Measurements from ENCODE around the gene SLC6A20. TPM values are rescaled to one million over a fixed set of nuclear protein-coding genes. Genes with fewer than 3 reads are reported as not detected.

Gene SLC6A20, protein sequence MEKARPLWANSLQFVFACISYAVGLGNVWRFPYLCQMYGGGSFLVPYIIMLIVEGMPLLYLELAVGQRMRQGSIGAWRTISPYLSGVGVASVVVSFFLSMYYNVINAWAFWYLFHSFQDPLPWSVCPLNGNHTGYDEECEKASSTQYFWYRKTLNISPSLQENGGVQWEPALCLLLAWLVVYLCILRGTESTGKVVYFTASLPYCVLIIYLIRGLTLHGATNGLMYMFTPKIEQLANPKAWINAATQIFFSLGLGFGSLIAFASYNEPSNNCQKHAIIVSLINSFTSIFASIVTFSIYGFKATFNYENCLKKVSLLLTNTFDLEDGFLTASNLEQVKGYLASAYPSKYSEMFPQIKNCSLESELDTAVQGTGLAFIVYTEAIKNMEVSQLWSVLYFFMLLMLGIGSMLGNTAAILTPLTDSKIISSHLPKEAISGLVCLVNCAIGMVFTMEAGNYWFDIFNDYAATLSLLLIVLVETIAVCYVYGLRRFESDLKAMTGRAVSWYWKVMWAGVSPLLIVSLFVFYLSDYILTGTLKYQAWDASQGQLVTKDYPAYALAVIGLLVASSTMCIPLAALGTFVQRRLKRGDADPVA
- total RNA-seq, result not detected

DNA sequence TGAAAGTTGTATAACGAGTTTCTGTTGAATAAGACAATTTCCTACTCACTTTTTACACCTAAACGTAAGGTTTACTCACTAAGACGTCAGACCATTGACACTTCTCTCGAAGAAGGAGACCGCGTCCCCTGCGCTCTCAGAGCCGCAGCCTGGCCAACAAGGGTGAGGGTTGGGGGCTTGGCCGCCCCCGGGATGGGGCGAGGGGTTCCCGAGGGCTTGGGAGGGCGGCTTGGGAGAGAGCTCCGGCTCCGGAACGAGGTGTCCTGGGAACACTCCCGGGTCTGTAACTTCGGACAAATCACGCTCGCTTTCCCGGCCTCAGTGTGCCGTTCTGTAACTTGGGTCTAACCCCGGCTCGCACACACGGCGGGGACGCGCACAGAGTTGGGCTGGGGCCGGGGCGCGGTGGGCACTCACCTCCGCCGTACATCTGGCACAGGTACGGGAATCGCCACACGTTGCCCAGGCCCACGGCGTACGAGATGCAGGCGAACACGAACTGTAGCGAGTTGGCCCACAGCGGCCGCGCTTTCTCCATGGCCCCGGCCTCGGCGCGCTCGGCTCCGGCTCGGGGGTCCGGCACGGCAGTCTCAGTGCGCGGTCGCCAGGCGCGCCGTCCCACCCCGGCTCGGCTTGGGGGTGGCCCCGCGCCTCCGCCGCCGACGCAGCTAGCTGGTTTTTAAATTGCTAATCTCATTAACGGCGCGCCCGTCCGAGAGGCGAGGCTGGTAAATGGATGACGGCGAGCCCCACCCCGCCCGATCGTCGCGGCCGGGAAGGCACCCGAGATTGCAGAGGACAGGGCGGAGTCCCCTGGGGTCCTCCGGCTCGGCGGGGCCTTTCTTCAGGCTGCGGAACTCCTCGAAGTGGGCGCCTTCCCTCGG lies at the start of gene SLC6A20:
Gene SLC6A20, minus strand, starts transcription at position 655 of the 884 bp plus-strand sequence. Its CDS starts 117 bp downstream, at position 538.
- ATAC-seq (ENCODE audit: low read depth) (peak; percentile 26), DNase-seq (peak; percentile 43)
- H3K27ac Mint-ChIP-seq, result no peak within 1 kb of the TSS
- peak within 1 kb of the TSS; percentile 69 for H3K4me3 Mint-ChIP-seq
- H3K9me3 Mint-ChIP-seq, result no peaks in the 10 kb centered on the region
- POLR2A ChIA-PET, result no interaction called here
- H3K36me3 Mint-ChIP-seq, result no peaks in the 10 kb centered on the region
- peaks cover 6% of the 10 kb centered on the region for H3K4me1 Mint-ChIP-seq
- peaks cover 73% of the 10 kb centered on the region for H3K27me3 Mint-ChIP-seq

DNA sequence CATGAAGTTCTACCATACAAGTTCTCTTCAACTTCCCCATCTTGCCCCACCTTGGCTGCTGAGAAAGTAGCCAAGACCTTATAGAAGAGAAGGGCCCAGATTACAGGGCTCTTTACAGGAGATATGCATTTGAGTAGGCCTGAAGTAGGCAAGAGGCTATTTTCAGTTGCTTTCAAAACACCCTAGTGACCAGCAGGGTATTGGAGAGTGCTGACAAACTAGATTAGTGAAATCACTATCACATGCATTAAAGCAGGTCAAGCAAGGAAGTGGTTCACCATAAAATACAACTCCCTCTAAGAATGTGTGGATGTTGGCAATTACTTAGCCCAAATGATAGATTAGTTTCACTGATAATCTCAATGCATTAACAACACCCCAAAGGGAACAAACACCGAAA lies 48.3 kb upstream of the SLC6A20 start:
- H3K9me3 Mint-ChIP-seq, result peaks cover 2% of the 10 kb centered on the region
- no peak overlapping the region for H3K4me3 Mint-ChIP-seq
- no peak overlapping the region for H3K27ac Mint-ChIP-seq
- H3K4me1 Mint-ChIP-seq, result peaks cover 7% of the 10 kb centered on the region
- no peak for ATAC-seq (ENCODE audit: low read depth)
- DNase-seq, result no peak
- POLR2A ChIA-PET, result interaction anchor here (0.7 kb wide), 1 partner anchor 98 kb away, joined by 3 read pairs; no protein-coding TSS in a partner anchor
- peaks cover 35% of the 10 kb centered on the region for H3K27me3 Mint-ChIP-seq
- H3K36me3 Mint-ChIP-seq, result no peaks in the 10 kb centered on the region

DNA sequence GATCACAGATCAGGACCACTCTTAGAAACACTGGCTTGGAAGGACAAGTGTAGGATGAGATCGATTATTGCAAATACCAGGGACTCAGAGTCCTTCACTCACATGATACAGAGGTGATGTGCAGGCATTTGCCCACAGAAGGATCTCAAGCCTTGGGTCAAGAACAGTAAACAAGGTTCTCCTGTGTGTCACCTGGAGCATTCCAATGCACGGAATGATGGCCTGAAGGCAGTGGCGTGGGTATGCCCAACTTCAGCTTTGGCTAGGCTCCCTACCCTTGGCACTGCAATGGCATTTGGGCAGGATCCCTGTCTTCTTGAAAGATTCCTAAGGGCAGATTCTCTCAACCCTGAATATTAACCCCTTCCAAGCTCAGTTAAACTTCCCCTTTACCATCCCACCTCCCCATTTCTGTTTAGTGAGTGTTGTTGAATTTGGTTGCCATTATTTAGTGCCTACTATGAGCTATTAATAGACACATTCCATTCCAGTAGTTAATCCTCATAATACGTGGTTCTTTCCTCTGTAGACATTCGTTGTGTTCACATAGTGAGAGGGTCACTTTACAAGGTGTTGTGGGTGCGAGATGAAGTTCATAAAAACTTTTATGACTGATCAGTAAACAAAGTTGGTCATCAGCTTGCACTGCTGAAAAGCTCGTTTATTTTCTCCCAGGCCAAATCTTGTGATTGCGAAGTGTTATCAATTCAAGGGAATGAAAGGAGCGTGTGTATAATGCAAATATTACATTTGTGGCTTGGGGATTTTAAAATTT lies 46.7 kb upstream of the SLC6A20 start:
- H3K36me3 Mint-ChIP-seq, result no peaks in the 10 kb centered on the region
- ATAC-seq (ENCODE audit: low read depth) (no peak), DNase-seq (no peak)
- POLR2A ChIA-PET, result interaction anchor here (0.8 kb wide), 1 partner anchor 10 kb away, joined by 3 read pairs; no protein-coding TSS in a partner anchor
- peaks cover 2% of the 10 kb centered on the region for H3K9me3 Mint-ChIP-seq
- H3K4me1 Mint-ChIP-seq, result peaks cover 9% of the 10 kb centered on the region
- H3K27me3 Mint-ChIP-seq, result peaks cover 32% of the 10 kb centered on the region
- H3K27ac Mint-ChIP-seq, result no peak overlapping the region
- peak overlapping the region; percentile 93 for H3K4me3 Mint-ChIP-seq

DNA sequence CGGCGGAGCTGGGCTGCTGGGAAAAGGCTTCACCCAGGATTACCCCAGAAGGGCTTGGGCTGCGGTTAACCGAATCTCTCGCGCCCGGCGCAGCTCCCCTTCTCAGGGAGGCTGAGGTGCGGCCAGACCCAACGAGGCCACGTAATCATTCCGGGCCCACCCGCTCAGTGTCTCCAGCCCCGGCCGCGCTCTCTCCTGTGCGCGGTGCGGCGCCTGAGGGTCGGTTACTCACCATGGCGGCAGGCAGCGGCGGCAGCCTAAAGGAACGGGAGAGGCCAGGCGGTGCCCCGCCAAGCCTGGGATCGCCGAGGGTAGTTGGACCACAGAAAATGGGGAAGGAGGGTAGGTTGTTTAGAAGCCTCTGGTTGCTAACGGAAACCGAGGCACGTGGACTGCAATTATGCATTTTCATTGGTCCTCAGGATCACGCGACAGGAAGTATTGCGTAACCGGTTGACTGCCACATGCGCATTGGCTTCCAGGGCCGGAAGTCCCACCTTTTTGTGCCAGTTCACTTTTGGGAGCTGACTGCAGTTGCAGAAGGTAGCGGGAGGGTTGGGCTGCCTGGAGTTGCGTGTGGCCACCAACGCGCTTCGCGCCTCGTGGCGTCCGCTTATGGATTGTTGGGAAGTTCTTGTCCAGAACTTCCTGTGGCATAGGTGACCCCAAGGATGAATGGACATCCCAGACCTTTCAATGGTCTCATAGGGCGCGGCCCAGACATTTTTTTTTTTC lies 45.6 kb upstream of the SLC6A20 start, which contains the start of gene LZTFL1:
Gene LZTFL1, minus strand, starts transcription at position 363 of the 735 bp plus-strand sequence. Its CDS starts 128 bp downstream, at position 235.
- POLR2A ChIA-PET, result interaction anchor here (0.8 kb wide), 1 partner anchor 11 kb away, joined by 3 read pairs; no protein-coding TSS in a partner anchor
- DNase-seq (peak; percentile 82), ATAC-seq (ENCODE audit: low read depth) (peak; percentile 86)
- H3K4me1 Mint-ChIP-seq, result peaks cover 10% of the 10 kb centered on the region
- H3K27ac Mint-ChIP-seq, result peak within 1 kb of the TSS; percentile 74
- H3K36me3 Mint-ChIP-seq, result no peaks in the 10 kb centered on the region
- peaks cover 2% of the 10 kb centered on the region for H3K9me3 Mint-ChIP-seq
- H3K4me3 Mint-ChIP-seq, result peak within 1 kb of the TSS; percentile 93
- H3K27me3 Mint-ChIP-seq, result peaks cover 23% of the 10 kb centered on the region

- Mint-ChIP-seq H3K36me3 (no peaks in the 10 kb centered on the region), H3K4me1 (peaks cover 10% of the 10 kb centered on the region), H3K4me3 (peak overlapping the region; percentile 93), H3K27me3 (peaks cover 18% of the 10 kb centered on the region), H3K9me3 (no peaks in the 10 kb centered on the region), H3K27ac (peak overlapping the region; percentile 74)
- POLR2A ChIA-PET, result no interaction called here
- DNase-seq, result no peak
- peak; percentile 48 for ATAC-seq (ENCODE audit: low read depth)
Measured at GRCh38 chr3:45841420-45841756, 45.1 kb upstream of the SLC6A20 start.

DNA sequence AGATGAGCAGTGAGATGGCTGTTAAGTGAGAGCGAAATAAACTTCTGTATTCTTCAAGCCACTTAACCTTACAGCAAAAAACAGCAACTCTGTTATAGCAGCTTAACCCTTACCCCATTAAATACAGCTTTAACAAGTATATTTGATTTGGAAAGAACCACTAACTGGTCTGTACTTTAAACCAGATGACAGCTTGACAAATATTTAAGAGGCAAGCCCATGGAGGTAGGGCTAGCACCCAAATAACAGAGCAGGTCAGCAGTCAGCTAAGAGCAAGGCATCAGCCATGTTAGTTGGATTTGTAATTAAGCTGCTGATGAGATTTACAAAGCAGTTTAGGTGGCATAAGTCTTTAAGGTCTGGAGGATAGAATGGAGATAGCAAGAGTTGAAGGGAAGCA lies 42.1 kb upstream of the SLC6A20 start:
- H3K27me3 Mint-ChIP-seq, result peaks cover 10% of the 10 kb centered on the region
- no peak overlapping the region for H3K27ac Mint-ChIP-seq
- POLR2A ChIA-PET, result no interaction called here
- H3K9me3 Mint-ChIP-seq, result no peaks in the 10 kb centered on the region
- H3K4me3 Mint-ChIP-seq, result no peak overlapping the region
- ATAC-seq (ENCODE audit: low read depth) (no peak), DNase-seq (no peak)
- no peaks in the 10 kb centered on the region for H3K36me3 Mint-ChIP-seq
- peaks cover 10% of the 10 kb centered on the region for H3K4me1 Mint-ChIP-seq

GRCh38 chr3:45832699-45833098 lies 36.4 kb upstream of the SLC6A20 start:
- DNase-seq (no peak), ATAC-seq (ENCODE audit: low read depth) (no peak)
- no peaks in the 10 kb centered on the region for H3K27me3 Mint-ChIP-seq
- peaks cover 2% of the 10 kb centered on the region for H3K4me1 Mint-ChIP-seq
- POLR2A ChIA-PET, result no interaction called here
- no peaks in the 10 kb centered on the region for H3K9me3 Mint-ChIP-seq
- no peaks in the 10 kb centered on the region for H3K36me3 Mint-ChIP-seq
- H3K27ac Mint-ChIP-seq, result no peak overlapping the region
- H3K4me3 Mint-ChIP-seq, result no peak overlapping the region

DNA sequence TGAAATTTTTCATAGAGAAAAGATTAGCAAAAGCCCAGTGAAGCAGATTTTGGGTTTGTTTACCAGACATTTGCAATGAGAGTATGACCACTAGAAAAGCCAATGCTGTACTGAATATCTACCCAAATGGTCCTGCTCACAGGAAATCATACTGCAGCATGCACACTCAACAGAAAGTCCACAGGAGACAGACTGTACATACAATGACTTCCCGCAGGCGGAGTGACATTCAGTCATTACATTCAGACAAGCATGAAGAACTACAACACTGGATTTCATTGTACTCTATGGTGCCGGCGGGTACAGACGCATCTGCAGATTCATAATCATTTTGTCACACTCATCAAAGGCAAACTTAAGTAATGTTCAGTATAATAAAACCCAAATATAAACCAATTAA lies 33.8 kb upstream of the SLC6A20 start:
- Mint-ChIP-seq H3K4me3 (no peak overlapping the region), H3K27me3 (no peaks in the 10 kb centered on the region), H3K4me1 (peaks cover 4% of the 10 kb centered on the region), H3K9me3 (no peaks in the 10 kb centered on the region), H3K36me3 (peaks cover 3% of the 10 kb centered on the region), H3K27ac (no peak overlapping the region)
- no peak for DNase-seq
- ATAC-seq (ENCODE audit: low read depth), result no peak
- POLR2A ChIA-PET, result no interaction called here

- Mint-ChIP-seq H3K27me3 (no peaks in the 10 kb centered on the region), H3K27ac (no peak overlapping the region), H3K4me1 (peaks cover 4% of the 10 kb centered on the region), H3K9me3 (no peaks in the 10 kb centered on the region), H3K36me3 (peaks cover 3% of the 10 kb centered on the region), H3K4me3 (no peak overlapping the region)
- POLR2A ChIA-PET, result no interaction called here
- ATAC-seq (ENCODE audit: low read depth) (no peak), DNase-seq (no peak)
Measured at GRCh38 chr3:45826908-45827307, 30.6 kb upstream of the SLC6A20 start.

- Mint-ChIP-seq H3K27ac (no peak overlapping the region), H3K4me3 (no peak overlapping the region), H3K4me1 (peaks cover 3% of the 10 kb centered on the region), H3K27me3 (no peaks in the 10 kb centered on the region), H3K9me3 (no peaks in the 10 kb centered on the region), H3K36me3 (peaks cover 3% of the 10 kb centered on the region)
- POLR2A ChIA-PET, result no interaction called here
- no peak for DNase-seq
- ATAC-seq (ENCODE audit: low read depth), result no peak
Measured at GRCh38 chr3:45826321-45826720, 30.0 kb upstream of the SLC6A20 start.

GRCh38 chr3:45821127-45821526 lies 24.8 kb upstream of the SLC6A20 start:
- H3K27ac Mint-ChIP-seq, result no peak overlapping the region
- H3K4me3 Mint-ChIP-seq, result no peak overlapping the region
- peaks cover 1% of the 10 kb centered on the region for H3K36me3 Mint-ChIP-seq
- ATAC-seq (ENCODE audit: low read depth), result no peak
- no peaks in the 10 kb centered on the region for H3K4me1 Mint-ChIP-seq
- no peaks in the 10 kb centered on the region for H3K27me3 Mint-ChIP-seq
- peaks cover 2% of the 10 kb centered on the region for H3K9me3 Mint-ChIP-seq
- POLR2A ChIA-PET, result no interaction called here
- no peak for DNase-seq

GRCh38 chr3:45819543-45819942 lies 23.2 kb upstream of the SLC6A20 start:
- ATAC-seq (ENCODE audit: low read depth), result no peak

More at GRCh38 chr3:45819543-45819942, 23.2 kb upstream of the SLC6A20 start:
- Mint-ChIP-seq H3K9me3 (peaks cover 2% of the 10 kb centered on the region), H3K27ac (no peak overlapping the region), H3K27me3 (peaks cover 4% of the 10 kb centered on the region), H3K4me3 (no peak overlapping the region), H3K36me3 (peaks cover 1% of the 10 kb centered on the region), H3K4me1 (no peaks in the 10 kb centered on the region)
- POLR2A ChIA-PET, result no interaction called here
- no peak for DNase-seq

All from activated naive CD8-positive, alpha-beta T cell treated with anti-CD3 and anti-CD28 coated beads, Interleukin-2, amount 10 ng/mL, durations not matched to agents 7 days and 5 days (primary cell).